PFSK-1 (cell line): Measurements from ENCODE around the gene LGI1.

Experiments
- FOXP2 ChIP-seq: optimal IDR thresholded peaks from 2 replicates; pipeline ENCODE3; 2011; ENCODE audit warnings: borderline replicate concordance, control low read depth, inconsistent platforms; ENCODE audit not compliant: insufficient read depth; ENCODE audit errors: extremely low read length, extremely low read depth
- POLR2AphosphoS5 ChIP-seq: IDR thresholded peaks from 2 replicates; pipeline ENCODE4 v1.6.1; 2012; ENCODE audit warnings: low read depth, mild to moderate bottlenecking, control low read depth, low read length, moderate library complexity
- REST ChIP-seq, 2 experiments: IDR thresholded peaks; 2 replicates each; pipeline versions ENCODE4 v1.6.1 to v1.8.0; 2011 to 2012; ENCODE audit warnings: low read depth in 2 of 2, low read length in 2 of 2, control low read depth in 1 of 2, inconsistent platforms in 1 of 2, mild to moderate bottlenecking in 1 of 2, moderate library complexity in 1 of 2; ENCODE audit not compliant: insufficient read depth in 1 of 2
- SIN3A ChIP-seq: IDR thresholded peaks from 2 replicates; pipeline ENCODE4 v1.6.1; 2012; ENCODE audit warnings: mild to moderate bottlenecking, low read length, moderate library complexity, borderline replicate concordance; ENCODE audit not compliant: insufficient read depth
- TAF1 ChIP-seq: IDR thresholded peaks from 2 replicates; pipeline ENCODE4 v1.6.1; 2012; ENCODE audit warnings: low read length, control low read depth, borderline replicate concordance; ENCODE audit not compliant: insufficient read depth

The LGI1 gene

GRCh38 chr10:93812659-93813338, 55.1 kb downstream of the LGI1 start:
- TF ChIP-seq SIN3A: no peak
- no peak for TF ChIP-seq TAF1
- TF ChIP-seq POLR2AphosphoS5: no peak

- TF ChIP-seq REST (IDR thresholded peaks at IDR 0.05; ENCODE audit: insufficient read depth in 1 of 2, low read depth in 2 of 2, low read length in 2 of 2): no peak
- no peak for TF ChIP-seq SIN3A
- no peak for TF ChIP-seq FOXP2
- no peak for TF ChIP-seq TAF1
- no peak for TF ChIP-seq POLR2AphosphoS5
These were observed 56.0 kb downstream of the LGI1 start for GRCh38 chr10:93813507-93814465.

- TF ChIP-seq SIN3A: no peak
- TF ChIP-seq REST (IDR thresholded peaks at IDR 0.05; ENCODE audit: insufficient read depth in 1 of 2, low read depth in 2 of 2, low read length in 2 of 2): no peak
- no peak for TF ChIP-seq POLR2AphosphoS5
- TF ChIP-seq TAF1: no peak
- no peak for TF ChIP-seq FOXP2
These were observed 57.8 kb downstream of the LGI1 start for GRCh38 chr10:93815304-93816096.

GRCh38 chr10:93816123-93816747, 58.5 kb downstream of the LGI1 start:
- TF ChIP-seq POLR2AphosphoS5: no peak
- TF ChIP-seq TAF1: no peak
- TF ChIP-seq FOXP2: no peak
- no peak for TF ChIP-seq SIN3A
- no peak for TF ChIP-seq REST (IDR thresholded peaks at IDR 0.05; ENCODE audit: insufficient read depth in 1 of 2, low read depth in 2 of 2, low read length in 2 of 2)
